Left lung (tissue), 10 donors: ENCODE results near the gene TSHZ2. TPM values are rescaled to one million over a fixed set of nuclear protein-coding genes. Genes with fewer than 3 reads are reported as not detected.

Experiments
- ATAC-seq: fragments of 200-7000 bp; cut with Tn5 transposase; one replicate; pipeline ENCODE4 v1.9.1; 2020; ENCODE audit warnings: moderate library complexity
- DNase-seq, 4 donors: peaks; one replicate each; pipeline ENCODE4 v3.0.0-alpha.2; 2013 to 2020
- H3K27ac ChIP-seq, 2 donors: fragments of 200-600 bp; sonication (generic) in 1 of 2; one replicate each; pipeline versions ENCODE4 v1.5.0 to v1.8.0; 2020 to 2021
- H3K27me3 ChIP-seq, 2 donors: fragments of 200-600 bp; sonication (generic) in 1 of 2; one replicate each; pipeline versions ENCODE4 v1.5.0 to v1.8.0; 2020 to 2021
- H3K36me3 ChIP-seq, 2 donors: fragments of 200-600 bp; sonication (generic) in 1 of 2; one replicate each; pipeline versions ENCODE4 v1.5.0 to v1.8.0; 2020 to 2021
- H3K4me1 ChIP-seq, 2 donors: fragments of 200-600 bp; one replicate each; pipeline ENCODE4 v1.8.0; 2021
- H3K4me3 ChIP-seq, 2 donors: fragments of 200-600 bp; sonication (generic) in 1 of 2; one replicate each; pipeline versions ENCODE4 v1.5.0 to v1.8.0; 2020 to 2021; ENCODE audit warnings: mild to moderate bottlenecking in 1 of 2
- H3K9me3 ChIP-seq, 2 donors: fragments of 200-600 bp; sonication (generic) in 1 of 2; one replicate each; pipeline versions ENCODE4 v1.5.0 to v1.8.0; 2020 to 2021
- CTCF ChIP-seq, 2 donors: fragments of 200-600 bp; sonication (generic) in 1 of 2; IDR thresholded peaks; one replicate each; pipeline versions ENCODE4 v1.5.0 to v1.8.0; 2021; ENCODE audit warnings: antibody characterized with exemption in 2 of 2
- intact Hi-C, 2 donors: fragments of 100-400 bp; cut with DNase I; formaldehyde crosslinking; loops; one replicate each; pipeline versions ENCODE4 v1.11.2 to v1.14.2; 2022
- polyA plus RNA-seq, 6 donors: library from polyadenylated mRNA; unstranded; fragments of 120-200 nt; gene quantifications; one replicate each; pipeline ENCODE4 v1.2.1, GENCODE V29; 2013; ENCODE audit not compliant: insufficient read length in 6 of 6
- total RNA-seq, 2 donors: library from RNA; stranded (reverse); fragmentation: NEBNext Ultra II Directional; extraction: Animal tissue kit (Norgen Biotek cat#: 25700); gene quantifications; one replicate each; pipeline ENCODE4 v1.2.1, GENCODE V29; 2021
- donor health status: DM: no; HTN: yes; CAD: no.
- donor health status: DM: no; HTN: no; CAD: no.

TSHZ2 gene
- total and polyA plus RNA-seq, 8 donors: 7.6 to 20.7 (median 13.9) TPM

- no peak for DNase-seq
- Histone ChIP-seq H3K9me3 (no peaks in the 10 kb centered on the region), H3K36me3 (no peaks in the 10 kb centered on the region), H3K27me3 (no peaks in the 10 kb centered on the region), H3K4me3 (no peak overlapping the region), H3K27ac (peak overlapping the region in 1 of 2 donors; percentile 49), H3K4me1 (peaks cover 3 to 14% of the 10 kb centered on the region in 2 donors)
- intact Hi-C loops: no loop called here
- no peak for TF ChIP-seq CTCF (IDR thresholded peaks at IDR 0.05)
- ATAC-seq: no peak
Observed at GRCh38 chr20:53079828-53080686, 107.9 kb downstream of the TSHZ2 start.

- no peaks in the 10 kb centered on the region for H3K9me3 ChIP-seq
- DNase-seq (no peak), ATAC-seq (no peak)
- peaks cover 3 to 14% of the 10 kb centered on the region in 2 donors for H3K4me1 ChIP-seq
- intact Hi-C loops: no loop called here
- H3K27me3 ChIP-seq: no peaks in the 10 kb centered on the region
- peak overlapping the region in 1 of 2 donors; percentile 49 for H3K27ac ChIP-seq
- H3K4me3 ChIP-seq: no peak overlapping the region
- H3K36me3 ChIP-seq: no peaks in the 10 kb centered on the region
- TF ChIP-seq CTCF (IDR thresholded peaks at IDR 0.05): no peak
Observed at GRCh38 chr20:53080687-53080962, 108.5 kb downstream of the TSHZ2 start.

- Histone ChIP-seq H3K36me3 (no peaks in the 10 kb centered on the region), H3K27me3 (no peaks in the 10 kb centered on the region), H3K9me3 (no peaks in the 10 kb centered on the region), H3K27ac (peak overlapping the region; percentile 22 to 49), H3K4me3 (no peak overlapping the region), H3K4me1 (peaks cover under 1 to 14% of the 10 kb centered on the region in 2 donors)
- intact Hi-C loops: no loop called here
- DNase-seq (peak in 1 of 4 donors; percentile 43), ATAC-seq (peak; percentile 91)
- TF ChIP-seq CTCF (IDR thresholded peaks at IDR 0.05): no peak
Observed at GRCh38 chr20:53080969-53081871, 109.1 kb downstream of the TSHZ2 start.

- H3K36me3 ChIP-seq: no peaks in the 10 kb centered on the region
- DNase-seq: no peak
- no peak overlapping the region for H3K4me3 ChIP-seq
- peaks cover 0 to 14% of the 10 kb centered on the region in 2 donors for H3K4me1 ChIP-seq
- H3K9me3 ChIP-seq: no peaks in the 10 kb centered on the region
- H3K27ac ChIP-seq: peak overlapping the region; percentile 22 to 49
- peak; percentile 43 for ATAC-seq
- no peaks in the 10 kb centered on the region for H3K27me3 ChIP-seq
- no peak for TF ChIP-seq CTCF (IDR thresholded peaks at IDR 0.05)
- intact Hi-C loops: no loop called here
Observed at GRCh38 chr20:53081916-53082863, 110.0 kb downstream of the TSHZ2 start.
